Uterus (tissue), 2 donors: ENCODE measurements around the gene PCDHGA3.

Experiments
- POLR2A ChIP-seq, 2 donors: fragments of 450-650 bp; IDR thresholded peaks; one replicate each; pipeline ENCODE4 v1.6.1; 2016; ENCODE audit warnings: antibody characterized with exemption in 2 of 2, mild to moderate bottlenecking in 1 of 2, moderate library complexity in 1 of 2
- TF ChIP-seq, protein P1 (sequence below), 4 experiments: fragments of 200-600 bp in 2 of 4; fragments of 450-650 bp in 2 of 4; sonication (generic) in 2 of 4; IDR thresholded peaks; one replicate each; pipeline ENCODE4 v1.5.1; 2016 to 2019; ENCODE audit warnings: antibody characterized with exemption in 4 of 4, mild to moderate bottlenecking in 2 of 4, moderate library complexity in 1 of 4

GRCh38 chr5:141313711-141314110 lies 29.9 kb upstream of the PCDHGA3 start:
- TF ChIP-seq POLR2A (IDR thresholded peaks at IDR 0.05) = no peak
- TF ChIP-seq, protein P1, sequence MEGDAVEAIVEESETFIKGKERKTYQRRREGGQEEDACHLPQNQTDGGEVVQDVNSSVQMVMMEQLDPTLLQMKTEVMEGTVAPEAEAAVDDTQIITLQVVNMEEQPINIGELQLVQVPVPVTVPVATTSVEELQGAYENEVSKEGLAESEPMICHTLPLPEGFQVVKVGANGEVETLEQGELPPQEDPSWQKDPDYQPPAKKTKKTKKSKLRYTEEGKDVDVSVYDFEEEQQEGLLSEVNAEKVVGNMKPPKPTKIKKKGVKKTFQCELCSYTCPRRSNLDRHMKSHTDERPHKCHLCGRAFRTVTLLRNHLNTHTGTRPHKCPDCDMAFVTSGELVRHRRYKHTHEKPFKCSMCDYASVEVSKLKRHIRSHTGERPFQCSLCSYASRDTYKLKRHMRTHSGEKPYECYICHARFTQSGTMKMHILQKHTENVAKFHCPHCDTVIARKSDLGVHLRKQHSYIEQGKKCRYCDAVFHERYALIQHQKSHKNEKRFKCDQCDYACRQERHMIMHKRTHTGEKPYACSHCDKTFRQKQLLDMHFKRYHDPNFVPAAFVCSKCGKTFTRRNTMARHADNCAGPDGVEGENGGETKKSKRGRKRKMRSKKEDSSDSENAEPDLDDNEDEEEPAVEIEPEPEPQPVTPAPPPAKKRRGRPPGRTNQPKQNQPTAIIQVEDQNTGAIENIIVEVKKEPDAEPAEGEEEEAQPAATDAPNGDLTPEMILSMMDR (IDR thresholded peaks at IDR 0.05) = no peak
